Measurements from ENCODE around the gene PNPLA8. TPM values are rescaled to one million over a fixed set of nuclear protein-coding genes. Genes with fewer than 3 reads are reported as not detected.
A peak's percentile ranks its signal among the peaks of the same experiment; 100 is the strongest.

PNPLA8 gene
- total RNA-seq, 1 experiment from 2014 or later = 19.2 TPM

- no peak overlapping the region for H3K27ac ChIP-seq (ENCODE audit: low read depth, low read length, poor library complexity, severe bottlenecking)
- ChIA-PET CTCF (interaction anchor here (0.6 kb wide), 1 partner anchor 50 kb away, joined by 11 read pairs; no protein-coding TSS in a partner anchor), POLR2A (ENCODE audit: low non-redundant PET) (interaction anchor here (0.6 kb wide), 2 partner anchors 40 to 296 kb away, joined by 3 read pairs; no protein-coding TSS in a partner anchor)
- no peaks in the 10 kb centered on the region for H3K36me3 ChIP-seq (ENCODE audit: insufficient read depth, low read length, poor library complexity, severe bottlenecking)
- H3K4me1 ChIP-seq (ENCODE audit: insufficient read depth, low read length, poor library complexity, severe bottlenecking) = no peaks in the 10 kb centered on the region
- H3K4me3 ChIP-seq (ENCODE audit: low read depth, low read length, poor library complexity, severe bottlenecking) = no peak overlapping the region
- peak; percentile 77 for DNase-seq (ENCODE audit: low spot score)
- peak; percentile 90 for TF ChIP-seq CTCF (conservative IDR thresholded peaks at IDR 0.05; ENCODE audit: low read depth, low read length)
- no peak for TF ChIP-seq EZH2 (IDR thresholded peaks at IDR 0.05; ENCODE audit: borderline replicate concordance, low read depth, low read length, poor library complexity, severe bottlenecking)
- intact Hi-C loops (cut with micrococcal nuclease; ENCODE audit: unreplicated experiment) = loop anchor here (1.0 to 2.0 kb wide), 2 partner anchors 314 to 383 kb away; no protein-coding TSS in a partner anchor
- no peaks in the 10 kb centered on the region for H3K27me3 ChIP-seq (replicated peaks; ENCODE audit: insufficient read depth, low read depth, low read length, poor library complexity)
- BruUV-seq (replicated peaks) = no TSS peak
- H3K9me3 ChIP-seq (ENCODE audit: low read depth, low read length, poor library complexity, severe bottlenecking) = no peaks in the 10 kb centered on the region
Observed at GRCh38 chr7:108497082-108497725, 28.7 kb downstream of the PNPLA8 start.

- POLR2A ChIA-PET (ENCODE audit: low non-redundant PET) = no interaction called here
- intact Hi-C loops (cut with micrococcal nuclease; ENCODE audit: unreplicated experiment) = no loop called here
Observed at GRCh38 chr7:108492742-108493141, 33.2 kb downstream of the PNPLA8 start.

GRCh38 chr7:108488768-108489538 is 37.0 kb downstream of the PNPLA8 start:
- TF ChIP-seq CTCF (conservative IDR thresholded peaks at IDR 0.05; ENCODE audit: low read depth, low read length) = no peak
- H3K27ac ChIP-seq (ENCODE audit: low read depth, low read length, poor library complexity, severe bottlenecking) = no peak overlapping the region
- H3K9me3 ChIP-seq (ENCODE audit: low read depth, low read length, poor library complexity, severe bottlenecking) = no peaks in the 10 kb centered on the region
- ChIA-PET CTCF (interaction anchor here (0.9 kb wide), 1 partner anchor 14 kb away, joined by 3 read pairs; no protein-coding TSS in a partner anchor), POLR2A (ENCODE audit: low non-redundant PET) (no interaction called here)
- BruUV-seq (replicated peaks) = no TSS peak
- no peak overlapping the region for H3K4me3 ChIP-seq (ENCODE audit: low read depth, low read length, poor library complexity, severe bottlenecking)
- peak; percentile 10 for DNase-seq (ENCODE audit: low spot score)
- no peaks in the 10 kb centered on the region for H3K4me1 ChIP-seq (ENCODE audit: insufficient read depth, low read length, poor library complexity, severe bottlenecking)
- intact Hi-C loops (cut with micrococcal nuclease; ENCODE audit: unreplicated experiment) = no loop called here
- H3K27me3 ChIP-seq (replicated peaks; ENCODE audit: insufficient read depth, low read depth, low read length, poor library complexity) = no peaks in the 10 kb centered on the region
- no peaks in the 10 kb centered on the region for H3K36me3 ChIP-seq (ENCODE audit: insufficient read depth, low read length, poor library complexity, severe bottlenecking)

More at GRCh38 chr7:108492742-108493141, 33.2 kb downstream of the PNPLA8 start:
- Histone ChIP-seq H3K4me1 (ENCODE audit: insufficient read depth, low read length, poor library complexity, severe bottlenecking) (no peaks in the 10 kb centered on the region), H3K4me3 (ENCODE audit: low read depth, low read length, poor library complexity, severe bottlenecking) (no peak overlapping the region), H3K9me3 (ENCODE audit: low read depth, low read length, poor library complexity, severe bottlenecking) (no peaks in the 10 kb centered on the region), H3K36me3 (ENCODE audit: insufficient read depth, low read length, poor library complexity, severe bottlenecking) (no peaks in the 10 kb centered on the region), H3K27me3 (replicated peaks; ENCODE audit: insufficient read depth, low read depth, low read length, poor library complexity) (no peaks in the 10 kb centered on the region), H3K27ac (ENCODE audit: low read depth, low read length, poor library complexity, severe bottlenecking) (no peak overlapping the region)
- no peak for DNase-seq (ENCODE audit: low spot score)
- no peak for TF ChIP-seq CTCF (conservative IDR thresholded peaks at IDR 0.05; ENCODE audit: low read depth, low read length)
- TF ChIP-seq EZH2 (IDR thresholded peaks at IDR 0.05; ENCODE audit: borderline replicate concordance, low read depth, low read length, poor library complexity, severe bottlenecking) = no peak
- CTCF ChIA-PET = no interaction called here
- no TSS peak for BruUV-seq (replicated peaks)

All from A673 (cell line).